Pancreas (tissue), 10 donors: ENCODE measurements around the gene MRPL33. TPM values are rescaled to one million over a fixed set of nuclear protein-coding genes. Genes with fewer than 3 reads are reported as not detected.
"Not testable (repeated sequence)": the region's sequence is repeated elsewhere in the genome, so short reads cannot be mapped to it uniquely, and the experiment has no call there.

Experiments used
- ATAC-seq, 4 donors: fragments of 200-7000 bp; cut with Tn5 transposase; one replicate each; pipeline versions ENCODE4 v1.8.0 to v1.9.1; 2020; ENCODE audit warnings: mild to moderate bottlenecking in 4 of 4, moderate library complexity in 4 of 4
- DNase-seq, 6 donors: peaks; one replicate each; pipeline ENCODE4 v3.0.0-alpha.2; 2020
- FAIRE-seq: peaks from 2 replicates; lab custom pipeline; 2012; peaks lifted over from hg19 to GRCh38; lab: Jason Lieb, UNC
- H3K27ac ChIP-seq, 4 donors: fragments of 200-600 bp; sonication (generic); 1 replicate in 3 of 4; 2 replicates in 1 of 4; pipeline versions ENCODE4 v1.5.0 to v1.8.0; 2020
- H3K27me3 ChIP-seq, 4 donors: fragments of 200-600 bp; one replicate each; pipeline ENCODE4 v1.8.0; 2021
- H3K36me3 ChIP-seq, 3 donors: fragments of 200-600 bp; sonication (generic) in 1 of 3; one replicate each; pipeline versions ENCODE4 v1.5.0 to v1.8.0; 2020 to 2021
- H3K4me1 ChIP-seq, 3 donors: fragments of 200-600 bp; one replicate each; pipeline ENCODE4 v1.8.0; 2021
- H3K4me3 ChIP-seq, 4 donors: fragments of 200-600 bp; sonication (generic) in 2 of 4; one replicate each; pipeline versions ENCODE4 v1.5.0 to v1.8.0; 2020 to 2021
- H3K9me3 ChIP-seq, 4 donors: fragments of 200-600 bp; one replicate each; pipeline ENCODE4 v1.8.0; 2021
- CTCF ChIP-seq, 4 donors: fragments of 200-600 bp; sonication (generic) in 3 of 4; IDR thresholded peaks; one replicate each; pipeline versions ENCODE4 v1.5.0 to v1.8.0; 2021; ENCODE audit warnings: antibody characterized with exemption in 4 of 4
- WGBS, 2 donors: extraction: QIAGEN DNeasy Blood & Tissue Kit; methylation state at CpG; one replicate each; pipeline ENCODE4 v1.1.7; 2013; 5-methylcytosine and 5-hydroxymethylcytosine counted together
- intact Hi-C, 3 donors: fragments of 100-400 bp; cut with DNase I; formaldehyde crosslinking; loops; one replicate each; pipeline versions ENCODE4 v1.11.1 to v1.14.2; 2022
- polyA plus RNA-seq, 2 donors: library from polyadenylated mRNA; stranded (reverse); fragments of 200-250 nt; gene quantifications; one replicate each; pipeline ENCODE4 v1.2.3, GENCODE V29; 2013
- total RNA-seq, 6 donors: library from RNA; stranded (reverse); fragmentation: NEBNext Ultra II Directional in 4 of 6; extraction: Animal tissue kit (Norgen Biotek cat#: 25700) in 4 of 6; gene quantifications; one replicate each; pipeline versions ENCODE4 v1.2.1 to v1.2.4, GENCODE V29; 2021 to 2023
- donor health status: healthy with polysubstance abuse.
- donor health status: DM: no; HTN: no; CAD: no; lungs with moderate emphysema.
- donor health status: DM: no; HTN: no; CAD: no.
- donor health status: control.
- donor health status: control.
- donor health status: Bipolar disorder and iron deficiency.
- donor health status: DM: yes; HTN: yes; CAD: no.
- donor health status: DM: no; HTN: no; CAD: no.
- donor health status: DM: no; HTN: no; CAD: no.
- donor health status: DM: yes; HTN: yes; CAD: no.

The MRPL33 gene
- total and polyA plus RNA-seq, 8 donors, result 17.8 to 120 (median 27.7) TPM

- Histone ChIP-seq H3K27ac (no peak overlapping the region), H3K27me3 (no peaks in the 10 kb centered on the region), H3K4me3 (no peak overlapping the region), H3K4me1 (no peaks in the 10 kb centered on the region), H3K36me3 (no peaks in the 10 kb centered on the region), H3K9me3 (no peaks in the 10 kb centered on the region)
- WGBS, 2 donors, result 78 to 86% methylated on average over 2 of the region's 2 CpGs
- FAIRE-seq, result no peak
- DNase-seq, result no peak
- intact Hi-C loops, result no loop called here
- no peak for TF ChIP-seq CTCF (IDR thresholded peaks at IDR 0.05)
- ATAC-seq, result no peak
These were observed 25.2 kb upstream of the MRPL33 start for GRCh38 chr2:27746325-27746724.

GRCh38 chr2:27747827-27748352 is 23.6 kb upstream of the MRPL33 start:
- WGBS, 2 donors, result 72 to 79% methylated on average over 6 of the region's 6 CpGs
- no peaks in the 10 kb centered on the region for H3K36me3 ChIP-seq

GRCh38 chr2:27748803-27749554 is 22.5 kb upstream of the MRPL33 start:
- H3K4me3 ChIP-seq, H3K27me3 ChIP-seq, H3K4me1 ChIP-seq, FAIRE-seq, H3K9me3 ChIP-seq, H3K27ac ChIP-seq, ATAC-seq, H3K36me3 ChIP-seq, DNase-seq, intact Hi-C loops: not testable (repeated sequence)
- WGBS, 2 donors, result 82 to 90% methylated on average over 2 of the region's 2 CpGs

More at GRCh38 chr2:27747827-27748352, 23.6 kb upstream of the MRPL33 start:
- Histone ChIP-seq H3K27me3 (no peaks in the 10 kb centered on the region), H3K4me1 (peaks cover 0 to 7% (median 6%) of the 10 kb centered on the region in 3 donors), H3K4me3 (no peak overlapping the region), H3K27ac (no peak overlapping the region), H3K9me3 (no peaks in the 10 kb centered on the region)
- no peak for TF ChIP-seq CTCF (IDR thresholded peaks at IDR 0.05)
- FAIRE-seq (no peak), ATAC-seq (no peak), DNase-seq (no peak)
- intact Hi-C loops, result no loop called here

- intact Hi-C loops, result loop anchor here in 1 of 3 donors (10.0 kb wide), 1 partner anchor 47 kb away; no protein-coding TSS in a partner anchor
- 87 to 92% methylated on average over 6 of the region's 6 CpGs for WGBS, 2 donors
- no peak for TF ChIP-seq CTCF (IDR thresholded peaks at IDR 0.05)
- H3K36me3 ChIP-seq, result no peaks in the 10 kb centered on the region
- no peak for ATAC-seq
- H3K9me3 ChIP-seq, result no peaks in the 10 kb centered on the region
- H3K4me1 ChIP-seq, result peaks cover 9 to 17% (median 9%) of the 10 kb centered on the region in 3 donors
- no peak for FAIRE-seq
- H3K4me3 ChIP-seq, result no peak overlapping the region
- H3K27me3 ChIP-seq, result no peaks in the 10 kb centered on the region
- H3K27ac ChIP-seq, result no peak overlapping the region
- no peak for DNase-seq
These were observed 20.1 kb upstream of the MRPL33 start for GRCh38 chr2:27751377-27751776.

GRCh38 chr2:27752551-27753237 is 18.8 kb upstream of the MRPL33 start:
- FAIRE-seq (no peak), DNase-seq (peak in 5 of 6 donors; percentile 54 to 78 (median 72)), ATAC-seq (peak; percentile 79 to 88 (median 86))
- H3K9me3 ChIP-seq, result no peaks in the 10 kb centered on the region
- H3K4me3 ChIP-seq, result peak overlapping the region in 3 of 4 donors; percentile 7 to 46 (median 42)
- intact Hi-C loops, result loop anchor here in 1 of 3 donors (10.0 kb wide), 1 partner anchor 48 kb away; no protein-coding TSS in a partner anchor
- peak overlapping the region; percentile 51 to 98 (median 88) for H3K27ac ChIP-seq
- H3K36me3 ChIP-seq, result no peaks in the 10 kb centered on the region
- WGBS, 2 donors, result 14 to 15% methylated on average over 16 of the region's 16 CpGs
- H3K27me3 ChIP-seq, result no peaks in the 10 kb centered on the region
- TF ChIP-seq CTCF (IDR thresholded peaks at IDR 0.05), result no peak
- peaks cover 9 to 22% (median 12%) of the 10 kb centered on the region in 3 donors for H3K4me1 ChIP-seq
